NCI-H774 (cell line): ENCODE data around the gene ZNF653.
"Not testable (repeated sequence)": the region's sequence is repeated elsewhere in the genome, so short reads cannot be mapped to it uniquely, and the experiment has no call there.

Source experiments
- DNase-seq: peaks from one replicate; lab custom pipeline; 2025; lab: John Stamatoyannopoulos, UW

ZNF653 gene

GRCh38 chr19:11481534-11482383 lies 23.9 kb downstream of the ZNF653 start:
- peak; percentile 92 for DNase-seq

DNA sequence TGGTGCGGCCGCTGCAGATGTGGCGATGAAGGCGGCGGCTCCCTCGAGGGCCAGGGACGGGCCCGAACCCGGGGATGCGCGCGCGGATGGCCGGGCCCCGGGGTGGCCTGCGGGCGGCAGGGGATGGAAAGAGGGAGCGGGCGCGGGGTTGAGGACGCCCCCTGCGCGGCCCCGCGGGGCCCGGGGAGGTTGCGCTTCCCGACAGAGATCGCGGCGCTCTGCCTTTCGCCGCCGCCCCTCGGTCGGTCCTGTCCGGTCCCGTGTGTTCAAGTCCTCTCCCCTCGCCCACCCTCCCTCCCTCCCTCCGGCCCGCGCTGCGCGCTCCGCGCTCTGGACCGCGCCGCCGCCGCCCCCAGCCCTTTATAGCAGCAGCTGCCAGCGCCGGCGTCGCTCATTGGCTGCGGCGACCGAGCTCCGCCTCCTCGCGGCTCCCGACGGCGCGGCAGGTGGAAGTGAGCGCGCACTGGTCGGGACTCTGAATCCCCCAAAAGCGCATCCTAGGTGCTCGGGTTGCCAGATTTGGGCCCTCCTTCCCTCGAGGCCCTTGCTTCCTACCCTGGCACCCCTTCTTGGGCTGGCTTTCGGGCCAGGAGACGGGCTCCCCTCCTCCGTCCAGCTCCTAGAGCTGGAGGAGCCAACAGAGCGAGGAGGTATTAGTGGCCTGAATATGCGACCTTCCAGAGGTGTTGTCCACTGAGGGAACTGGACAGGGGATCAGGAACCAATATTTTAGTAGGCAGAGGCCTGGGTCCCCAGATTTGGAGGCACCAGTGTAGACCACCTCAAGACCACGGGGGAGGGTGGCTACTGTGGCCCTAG lies 24.7 kb downstream of the ZNF653 start, which contains the start of gene ELAVL3:
TSS of gene ELAVL3 (minus strand) at position 332 of the 819 bp plus-strand sequence. CDS start 438 bp downstream, outside the sequence.
- peak; percentile 21 for DNase-seq

DNA sequence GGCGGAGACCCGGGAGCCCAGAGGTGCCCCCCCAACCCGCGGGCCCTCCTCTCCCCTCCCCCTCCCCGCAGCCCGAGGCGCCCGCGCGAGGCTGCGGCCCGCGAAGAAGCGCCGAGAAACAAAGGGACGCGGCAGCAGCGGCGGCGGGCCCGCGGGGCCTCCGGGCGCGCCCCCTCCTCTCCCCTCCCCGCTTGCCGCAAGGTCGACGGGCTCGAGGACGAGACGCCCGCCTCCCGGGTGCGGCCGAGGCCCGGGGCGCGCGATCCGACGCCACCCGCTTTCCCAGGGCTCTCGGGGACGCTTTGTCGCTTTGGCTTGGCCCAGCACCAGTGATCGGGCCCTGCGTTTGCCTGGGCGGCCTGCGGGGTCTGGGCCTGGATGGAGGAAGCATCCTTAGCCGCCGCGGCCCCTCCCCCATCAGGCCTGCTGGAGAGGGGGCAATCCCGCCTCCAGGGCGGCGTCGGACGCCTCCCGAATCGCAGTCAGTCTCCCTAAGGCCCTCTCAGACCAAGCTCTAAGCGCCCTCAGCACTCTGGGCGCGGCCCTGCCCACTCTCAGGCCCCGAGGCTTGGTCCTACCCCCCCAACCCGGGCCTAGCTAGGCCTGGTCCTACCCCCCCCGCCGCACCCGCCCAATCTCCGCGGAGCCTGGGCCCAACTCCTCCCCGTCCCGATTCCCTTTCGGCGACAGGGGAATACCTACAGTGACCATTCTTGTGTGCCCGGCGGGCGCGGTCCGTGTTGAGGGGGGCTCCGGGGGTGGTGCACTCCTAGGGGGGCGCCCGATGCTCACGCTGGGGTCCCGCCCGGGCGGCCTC lies 25.5 kb downstream of the ZNF653 start:
- no peak for DNase-seq

DNA sequence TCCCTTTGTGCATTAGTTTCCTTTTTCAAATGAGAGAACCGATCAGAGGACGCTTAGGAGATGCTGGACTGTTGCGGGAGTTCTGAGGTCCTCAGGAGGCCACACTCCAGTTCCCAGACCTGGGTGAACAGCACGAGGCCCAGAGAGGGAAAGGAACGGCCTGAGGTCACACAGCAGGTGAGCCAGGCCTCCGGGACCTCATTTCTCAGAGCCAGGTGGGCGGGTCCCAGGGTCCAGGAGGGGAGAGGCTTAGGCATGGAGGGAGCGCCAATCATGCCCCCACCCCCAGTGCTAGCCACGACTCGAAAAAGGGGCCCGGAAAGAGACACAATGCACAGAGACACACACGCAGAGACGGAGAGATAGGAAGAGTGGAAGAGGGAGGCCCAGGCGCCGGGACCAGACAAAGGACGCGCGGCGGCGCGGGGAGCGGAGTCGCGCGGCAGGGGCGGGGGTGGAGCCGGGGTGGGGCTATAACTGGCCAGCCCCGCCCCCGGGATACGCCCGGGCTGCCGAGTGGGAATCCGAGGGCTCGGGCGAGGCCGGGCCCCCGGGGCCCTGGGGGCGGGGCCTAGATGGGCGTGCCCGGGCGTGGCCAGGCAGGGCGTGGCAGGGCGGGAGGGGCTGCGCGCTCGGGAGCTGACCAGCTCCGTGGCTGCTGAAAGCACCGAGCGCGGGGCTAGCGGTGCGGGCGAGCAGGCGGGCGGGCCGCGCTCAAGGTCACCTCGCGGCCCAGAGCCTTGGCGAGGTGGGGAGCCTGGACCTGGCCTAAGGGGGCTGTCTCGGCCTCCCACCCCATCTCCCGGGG lies 26.3 kb downstream of the ZNF653 start:
- DNase-seq = no peak

- DNase-seq = no peak
Measured at GRCh38 chr19:11478167-11479089, 27.2 kb downstream of the ZNF653 start.

DNA sequence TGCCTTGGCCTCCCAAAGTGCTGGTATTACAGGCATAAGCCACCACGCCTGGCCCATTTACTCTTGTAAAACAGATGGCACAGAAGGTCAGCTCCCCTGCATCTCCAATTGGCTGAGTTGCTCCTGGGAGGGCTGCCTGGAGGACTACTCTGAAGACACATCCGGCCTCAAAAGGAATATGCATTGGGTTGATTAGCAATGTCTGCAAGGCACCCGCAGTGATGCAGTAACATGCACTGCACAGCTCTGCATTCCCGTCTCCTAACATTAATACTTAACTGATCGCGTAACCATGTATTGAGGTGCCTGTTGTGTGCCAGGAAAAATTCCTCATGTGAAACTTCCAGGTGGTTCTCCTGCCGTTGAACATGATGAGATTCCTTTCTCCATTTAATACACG lies 29.8 kb downstream of the ZNF653 start:
- DNase-seq = no peak

DNA sequence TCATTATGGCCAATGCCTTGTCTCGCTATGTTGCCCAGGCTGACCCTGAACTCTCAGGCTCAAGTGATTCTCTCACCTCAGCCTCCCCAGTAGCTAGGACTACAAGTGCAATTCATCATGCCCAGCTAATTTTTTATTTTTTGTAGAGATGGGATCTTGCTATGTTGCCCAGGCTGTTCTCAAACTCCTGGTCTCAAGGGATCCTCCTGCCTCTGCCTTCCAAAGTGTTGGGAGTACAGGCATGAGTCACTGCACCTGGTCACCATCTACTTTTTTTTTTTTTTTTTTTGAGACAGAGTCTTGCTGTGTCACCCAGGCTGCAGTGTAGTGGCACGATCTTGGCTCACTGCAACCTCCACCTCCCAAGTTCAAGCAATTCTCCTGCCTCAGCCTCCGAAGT lies 30.3 kb downstream of the ZNF653 start:
- not testable (repeated sequence) for DNase-seq

- no peak for DNase-seq
Measured at GRCh38 chr19:11473725-11474124, 31.9 kb downstream of the ZNF653 start.

DNA sequence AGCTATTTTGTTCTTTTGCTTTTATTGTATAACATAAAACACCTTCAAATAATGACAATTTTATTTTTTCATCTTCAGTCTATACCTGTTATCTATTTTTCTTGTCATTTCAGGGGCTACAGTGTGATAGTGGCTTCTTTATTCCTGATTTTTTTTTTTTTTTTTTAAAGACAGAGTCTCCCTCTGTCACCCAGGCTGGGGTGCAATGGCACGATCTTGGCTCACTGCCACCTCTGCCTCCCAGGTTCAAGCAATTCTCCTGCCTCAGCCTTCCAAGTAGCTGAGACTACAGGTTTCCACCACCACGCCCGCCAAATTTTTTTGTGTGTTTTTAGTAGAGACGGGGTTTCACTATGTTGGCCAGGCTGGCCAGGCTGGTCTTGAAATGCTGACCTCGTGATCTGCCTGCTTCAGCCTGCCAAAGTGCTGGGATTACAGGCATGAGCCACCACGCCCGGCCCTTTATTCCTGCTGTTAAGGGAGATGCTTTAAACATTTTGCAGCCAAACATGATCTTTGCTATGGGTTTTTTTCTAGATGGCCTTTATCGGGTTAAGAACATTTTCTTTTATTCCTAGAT lies 37.3 kb downstream of the ZNF653 start:
- not testable (repeated sequence) for DNase-seq

- no peak for DNase-seq
Measured at GRCh38 chr19:11465600-11465999, 40.0 kb downstream of the ZNF653 start.

DNA sequence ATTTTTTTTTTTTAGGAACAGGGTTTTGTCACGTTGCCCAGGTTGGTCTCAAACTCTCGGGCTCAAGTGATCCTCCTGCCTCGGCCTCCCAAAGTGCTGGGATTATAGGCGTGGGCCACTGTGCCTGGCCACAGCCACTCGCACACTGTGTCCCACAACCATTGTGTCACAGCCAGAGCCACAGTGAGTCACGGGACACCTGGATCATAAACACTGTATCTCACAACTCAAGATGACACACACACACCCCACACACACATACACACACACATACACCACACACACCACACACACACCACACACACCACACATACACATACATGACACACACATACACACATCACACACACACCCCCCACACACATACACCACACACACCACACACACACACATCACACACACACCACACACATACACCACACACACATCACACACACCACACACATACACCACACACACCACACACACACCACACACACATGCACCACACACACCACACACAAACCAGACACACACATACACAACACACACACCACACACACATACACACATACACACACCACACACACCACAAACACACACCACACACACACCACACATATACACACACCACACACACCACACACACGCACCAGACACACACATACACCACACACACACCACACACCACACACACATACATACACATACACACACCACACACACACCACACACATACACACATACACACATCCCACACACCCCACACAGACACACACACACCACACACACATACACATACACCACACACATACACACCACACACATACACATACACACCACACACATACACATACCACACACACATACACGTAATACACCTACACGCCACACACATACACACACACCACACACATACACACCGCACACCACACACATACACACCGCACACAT lies 41.0 kb downstream of the ZNF653 start:
- DNase-seq = no peak

DNA sequence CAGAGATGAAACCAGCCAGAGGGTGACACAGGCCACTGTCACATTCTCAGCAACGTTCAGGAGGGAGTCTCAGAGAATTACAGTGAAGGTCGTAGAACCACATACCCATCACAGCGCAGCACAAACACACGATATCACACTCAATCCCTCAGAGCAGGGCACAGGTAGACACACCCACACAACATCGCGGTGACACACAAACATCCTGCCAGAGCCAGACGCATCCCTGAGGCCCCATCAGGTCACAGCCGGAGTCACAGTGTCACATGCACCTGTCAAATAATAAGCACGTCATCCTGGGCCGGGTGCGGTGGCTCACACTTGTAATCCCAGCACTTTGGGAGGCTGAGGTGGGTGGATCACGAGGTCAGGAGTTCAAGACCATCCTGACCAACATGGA lies 42.2 kb downstream of the ZNF653 start:
- DNase-seq = no peak

- DNase-seq = no peak
Measured at GRCh38 chr19:11461453-11461852, 44.2 kb downstream of the ZNF653 start.

DNA sequence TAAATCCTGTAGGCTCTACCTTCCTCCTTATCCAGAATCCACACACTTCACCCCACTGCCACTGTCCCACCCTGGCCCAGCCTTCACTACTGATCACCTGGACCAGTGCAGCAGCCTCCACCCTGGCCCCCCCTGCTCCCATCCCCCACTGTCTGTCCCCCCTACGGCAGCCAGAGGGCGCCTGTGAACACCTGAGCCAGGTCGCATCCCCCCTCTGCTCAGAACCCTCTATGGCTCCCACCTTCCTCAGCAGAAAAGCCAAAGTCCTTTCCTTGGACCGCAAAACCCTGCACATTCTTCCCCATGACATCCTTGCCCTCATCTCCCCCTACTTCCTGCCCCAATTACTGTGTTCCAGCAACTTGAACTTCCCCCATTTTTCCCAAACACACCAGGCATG lies 45.4 kb downstream of the ZNF653 start:
- DNase-seq = no peak

GRCh38 chr19:11458912-11459311 lies 46.7 kb downstream of the ZNF653 start:
- DNase-seq = not testable (repeated sequence)

GRCh38 chr19:11458236-11458900 lies 47.3 kb downstream of the ZNF653 start:
- no peak for DNase-seq

DNA sequence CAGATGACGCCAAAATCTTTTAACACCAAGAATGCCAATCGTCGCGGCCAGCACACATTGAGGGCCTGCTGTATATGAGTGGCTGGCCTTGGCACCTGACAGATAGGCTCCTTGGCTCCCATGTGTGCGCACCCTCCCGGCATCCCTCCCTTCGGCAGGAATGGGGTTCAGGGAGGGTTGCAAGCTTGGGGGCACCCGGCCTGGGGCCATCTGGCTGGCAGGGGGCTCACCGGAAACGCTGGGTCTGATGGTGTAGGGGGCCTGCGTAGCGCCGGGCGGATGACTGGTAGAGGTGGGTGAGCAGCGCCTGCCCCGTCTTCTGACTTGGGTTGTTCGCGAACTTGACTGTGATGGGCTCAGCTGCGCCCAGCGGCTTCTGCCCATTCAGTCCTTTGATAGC lies 47.8 kb downstream of the ZNF653 start:
- no peak for DNase-seq

- DNase-seq = no peak
Measured at GRCh38 chr19:11457115-11457514, 48.5 kb downstream of the ZNF653 start.
